Duodenal mucosa (tissue), 2 donors: ENCODE data around the gene CCDC85C.

Source experiments
- H3K27ac ChIP-seq: one replicate; pipeline ENCODE4 v1.7.0; 2013; ENCODE audit warnings: low read depth, low read length
- H3K27me3 ChIP-seq, 2 donors: one replicate each; pipeline ENCODE4 v1.7.0; 2013; ENCODE audit warnings: low read length in 2 of 2, control low read depth in 1 of 2; ENCODE audit not compliant: insufficient read depth in 2 of 2, control insufficient read depth in 1 of 2
- H3K36me3 ChIP-seq, 2 donors: one replicate each; pipeline ENCODE4 v1.7.0; 2013; ENCODE audit warnings: low read length in 2 of 2, control low read depth in 1 of 2; ENCODE audit not compliant: insufficient read depth in 2 of 2, control insufficient read depth in 1 of 2
- H3K4me1 ChIP-seq, 2 donors: one replicate each; pipeline ENCODE4 v1.7.0; 2013; ENCODE audit warnings: low read length in 2 of 2, control low read depth in 1 of 2; ENCODE audit not compliant: insufficient read depth in 2 of 2, control insufficient read depth in 1 of 2
- H3K4me3 ChIP-seq, 2 donors: one replicate each; pipeline ENCODE4 v1.7.0; 2013; ENCODE audit warnings: low read length in 2 of 2, low read depth in 1 of 2
- H3K9ac ChIP-seq, 2 donors: one replicate each; pipeline ENCODE4 v1.7.0; 2013; ENCODE audit warnings: low read length in 2 of 2, low read depth in 1 of 2
- H3K9me3 ChIP-seq, 2 donors: one replicate each; pipeline ENCODE4 v1.7.0; 2013; ENCODE audit warnings: low read length in 2 of 2, control low read depth in 1 of 2; ENCODE audit not compliant: control insufficient read depth in 1 of 2

The CCDC85C gene

DNA sequence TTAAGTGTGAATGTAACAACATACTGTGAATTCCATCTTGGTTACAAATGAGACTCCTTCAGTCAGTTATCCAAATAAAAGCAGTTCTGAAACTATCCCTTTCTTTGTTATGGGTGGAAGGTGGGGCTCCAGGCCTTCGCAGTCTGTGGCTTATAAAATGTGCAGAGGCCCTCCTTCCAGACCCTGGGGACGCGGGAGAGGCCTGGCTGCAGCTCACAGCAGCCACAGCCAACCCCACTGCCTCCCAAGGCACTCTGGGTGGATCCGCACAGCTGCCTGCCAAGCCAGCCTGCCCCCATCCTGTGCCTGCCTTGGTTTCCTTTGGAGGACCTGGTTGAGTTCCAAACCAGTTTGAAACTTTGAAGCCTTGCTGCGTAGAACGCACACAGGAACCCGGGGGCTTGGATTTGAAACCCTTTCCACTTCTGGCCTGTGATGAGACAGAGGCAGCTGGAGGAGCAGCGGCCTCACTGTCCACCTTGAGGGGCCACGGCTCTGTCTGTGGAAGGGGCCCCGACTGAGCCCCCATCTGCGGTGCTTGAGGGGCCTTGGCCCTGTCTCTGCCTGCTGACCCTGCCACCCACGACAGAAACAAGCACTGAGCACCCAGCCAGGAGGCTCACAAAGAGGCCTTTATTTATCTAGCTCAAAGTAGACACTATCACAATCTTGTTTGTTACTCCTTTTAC, 92.4 kb downstream of the CCDC85C start:
- peaks cover 50 to 77% of the 10 kb centered on the region in 2 donors for H3K36me3 ChIP-seq
- no peak overlapping the region for H3K4me3 ChIP-seq
- no peak overlapping the region for H3K27ac ChIP-seq
- no peak overlapping the region for H3K9ac ChIP-seq
- no peaks in the 10 kb centered on the region for H3K9me3 ChIP-seq
- no peaks in the 10 kb centered on the region for H3K4me1 ChIP-seq
- no peaks in the 10 kb centered on the region for H3K27me3 ChIP-seq

DNA sequence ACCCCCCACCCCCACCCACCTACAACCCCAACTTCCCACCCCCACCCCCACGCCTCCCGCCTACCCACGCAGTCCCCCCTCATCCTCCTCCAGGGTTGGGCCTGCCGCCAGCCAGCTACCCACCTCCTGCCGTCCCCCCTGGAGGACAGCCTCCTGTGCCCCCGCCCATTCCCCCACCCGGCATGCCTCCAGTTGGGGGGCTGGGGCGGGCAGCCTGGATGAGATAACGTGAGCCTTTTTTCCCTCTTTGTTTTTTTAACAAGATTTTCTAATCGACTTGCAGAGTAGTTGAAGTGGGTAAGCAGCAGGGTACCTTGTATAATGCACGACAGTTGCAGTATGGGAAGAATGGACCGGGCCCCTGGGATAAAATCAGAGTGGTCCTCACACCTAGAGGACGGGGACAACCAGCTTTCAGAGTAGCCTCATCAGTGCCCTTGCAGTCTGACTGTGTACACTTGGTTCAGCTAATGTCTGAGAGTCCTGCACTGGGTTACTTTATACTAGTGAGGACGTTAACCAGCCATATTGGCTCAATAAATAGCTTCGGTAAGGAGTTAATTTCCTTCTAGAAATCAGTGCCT, 93.4 kb downstream of the CCDC85C start:
- Histone ChIP-seq H3K9ac (no peak overlapping the region), H3K9me3 (no peaks in the 10 kb centered on the region), H3K4me1 (no peaks in the 10 kb centered on the region), H3K36me3 (peaks cover 59 to 83% of the 10 kb centered on the region in 2 donors), H3K27me3 (no peaks in the 10 kb centered on the region), H3K27ac (no peak overlapping the region), H3K4me3 (no peak overlapping the region)

DNA sequence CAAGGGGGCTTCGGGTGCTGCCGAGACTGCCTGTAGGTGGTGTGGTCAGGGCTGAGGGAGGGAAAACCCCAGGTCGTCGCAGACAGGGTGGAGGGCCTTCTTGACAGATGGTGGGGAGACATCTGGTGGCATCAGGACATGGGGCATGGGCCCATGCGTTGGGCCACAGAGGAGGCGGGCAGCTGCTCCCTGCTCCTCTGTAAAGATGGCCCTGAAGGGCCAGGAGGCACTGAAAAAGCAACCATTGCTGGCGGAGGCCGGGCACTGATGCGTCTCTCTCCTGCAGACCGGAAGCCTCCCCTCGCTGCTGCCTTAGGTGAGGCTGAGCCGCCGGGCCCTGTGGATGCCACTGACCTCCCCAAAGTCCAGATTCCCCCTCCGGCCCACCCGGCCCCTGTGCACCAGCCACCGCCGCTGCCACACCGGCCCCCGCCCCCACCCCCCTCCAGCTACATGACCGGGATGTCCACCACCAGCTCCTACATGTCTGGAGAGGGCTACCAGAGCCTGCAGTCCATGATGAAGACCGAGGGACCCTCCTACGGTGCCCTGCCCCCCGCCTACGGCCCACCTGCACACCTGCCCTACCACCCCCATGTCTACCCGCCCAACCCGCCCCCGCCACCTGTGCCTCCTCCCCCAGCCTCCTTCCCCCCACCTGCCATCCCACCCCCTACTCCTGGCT, 94.0 kb downstream of the CCDC85C start:
- H3K36me3 ChIP-seq, result peaks cover 65 to 89% of the 10 kb centered on the region in 2 donors
- no peaks in the 10 kb centered on the region for H3K4me1 ChIP-seq

DNA sequence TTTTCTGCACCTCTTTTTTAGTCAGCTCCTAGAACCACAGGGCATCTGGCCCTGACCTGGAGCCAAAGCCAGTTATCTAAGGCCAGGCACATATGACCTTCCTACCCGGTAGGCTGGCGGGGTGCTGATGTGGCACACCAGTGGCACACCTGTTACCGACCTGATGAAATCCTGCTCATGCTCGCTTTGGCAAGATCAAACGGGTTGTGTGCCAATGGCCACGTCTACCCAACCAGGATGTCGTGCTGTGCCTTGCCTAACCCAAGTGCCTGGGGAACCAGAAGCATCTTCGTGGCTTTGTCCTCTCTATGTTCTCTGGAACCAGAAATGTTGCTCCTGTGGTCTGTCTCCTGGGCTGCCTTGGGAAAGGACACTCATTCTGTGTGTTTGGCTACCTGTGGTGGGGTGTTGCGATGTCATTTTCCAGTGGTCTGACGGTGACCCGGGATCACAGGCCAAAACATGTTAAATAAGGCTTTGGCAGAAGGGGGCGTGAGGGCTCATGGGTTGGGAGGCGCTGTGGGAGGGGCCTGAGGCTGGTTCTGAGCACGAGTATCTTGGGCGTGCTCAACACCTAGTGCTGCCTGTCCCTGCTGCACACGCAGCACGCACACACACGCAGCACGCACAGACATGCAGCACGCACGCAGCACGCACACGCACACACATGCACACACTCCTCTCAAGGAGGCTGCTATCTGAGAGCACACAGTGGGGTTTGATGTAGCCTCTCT, 94.9 kb downstream of the CCDC85C start:
- Histone ChIP-seq H3K4me3 (no peak overlapping the region), H3K9ac (no peak overlapping the region), H3K27me3 (no peaks in the 10 kb centered on the region), H3K36me3 (peaks cover 62 to 88% of the 10 kb centered on the region in 2 donors), H3K27ac (no peak overlapping the region), H3K4me1 (no peaks in the 10 kb centered on the region), H3K9me3 (no peaks in the 10 kb centered on the region)

More for the DNA sequence above, 94.0 kb downstream of the CCDC85C start:
- Histone ChIP-seq H3K27me3 (no peaks in the 10 kb centered on the region), H3K27ac (no peak overlapping the region), H3K9ac (no peak overlapping the region), H3K4me3 (no peak overlapping the region), H3K9me3 (no peaks in the 10 kb centered on the region)

DNA sequence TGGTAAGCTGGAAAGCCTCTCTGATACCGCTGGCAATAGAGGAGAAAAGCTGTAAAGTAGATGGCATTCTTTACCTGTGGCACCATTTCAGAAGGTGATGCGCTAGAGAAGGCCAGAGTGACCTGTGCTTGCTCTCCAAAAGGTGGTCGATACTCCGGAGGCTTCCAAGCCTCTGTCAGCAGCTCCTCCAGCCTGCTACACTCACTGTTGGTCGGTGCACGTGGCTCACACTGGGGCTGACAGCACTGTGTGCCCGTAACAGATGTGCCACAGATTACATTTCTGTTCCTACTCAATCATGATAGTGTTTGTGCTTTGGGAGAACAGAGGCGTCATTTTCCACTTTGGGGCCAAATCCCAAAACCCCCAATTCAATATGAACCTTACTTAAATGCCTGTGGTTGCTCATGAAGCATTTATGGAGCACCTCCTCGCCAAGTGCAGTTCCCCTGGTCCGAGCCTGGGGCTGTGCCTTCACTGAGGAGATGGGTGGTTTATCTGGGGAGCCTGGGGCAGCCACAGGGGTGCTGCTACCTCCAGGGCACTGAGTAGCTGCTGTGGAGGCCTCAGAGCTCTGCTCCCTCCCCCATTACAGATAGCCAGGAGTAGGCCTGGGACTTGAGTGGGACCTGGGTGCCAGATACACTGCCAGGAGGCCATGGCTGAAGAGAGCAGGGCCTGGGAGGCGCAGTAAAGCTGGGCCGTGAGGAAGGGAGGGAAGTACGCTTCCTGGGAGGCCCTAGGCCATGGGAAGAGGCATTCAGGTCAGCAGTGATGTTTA, 96.0 kb downstream of the CCDC85C start:
- Histone ChIP-seq H3K27me3 (no peaks in the 10 kb centered on the region), H3K4me3 (no peak overlapping the region), H3K27ac (no peak overlapping the region), H3K4me1 (no peaks in the 10 kb centered on the region), H3K36me3 (peaks cover 62 to 88% of the 10 kb centered on the region in 2 donors), H3K9ac (no peak overlapping the region), H3K9me3 (no peaks in the 10 kb centered on the region)

DNA sequence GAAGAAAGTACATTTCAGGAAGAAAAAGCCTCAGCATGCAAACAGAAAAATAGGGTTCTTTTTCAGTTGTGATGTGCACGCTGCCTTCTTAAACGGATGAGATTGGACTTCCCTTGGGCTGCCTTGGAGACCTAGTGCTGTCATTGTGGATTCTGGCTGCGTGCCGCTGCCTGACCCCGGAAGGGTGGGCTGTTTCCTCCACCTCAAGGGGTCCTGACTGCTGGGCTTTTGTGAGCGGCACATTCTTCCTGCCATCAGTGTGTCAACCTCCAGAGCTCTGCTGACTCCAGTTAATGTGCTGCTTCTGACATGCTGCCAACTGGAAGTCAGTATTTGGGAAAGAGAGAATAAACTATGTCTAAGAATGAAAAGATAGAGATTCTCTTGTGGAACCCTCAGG, 97.7 kb downstream of the CCDC85C start:
- Histone ChIP-seq H3K9me3 (no peaks in the 10 kb centered on the region), H3K27ac (no peak overlapping the region), H3K9ac (no peak overlapping the region), H3K4me3 (no peak overlapping the region), H3K36me3 (peaks cover 67 to 92% of the 10 kb centered on the region in 2 donors), H3K27me3 (no peaks in the 10 kb centered on the region), H3K4me1 (no peaks in the 10 kb centered on the region)

DNA sequence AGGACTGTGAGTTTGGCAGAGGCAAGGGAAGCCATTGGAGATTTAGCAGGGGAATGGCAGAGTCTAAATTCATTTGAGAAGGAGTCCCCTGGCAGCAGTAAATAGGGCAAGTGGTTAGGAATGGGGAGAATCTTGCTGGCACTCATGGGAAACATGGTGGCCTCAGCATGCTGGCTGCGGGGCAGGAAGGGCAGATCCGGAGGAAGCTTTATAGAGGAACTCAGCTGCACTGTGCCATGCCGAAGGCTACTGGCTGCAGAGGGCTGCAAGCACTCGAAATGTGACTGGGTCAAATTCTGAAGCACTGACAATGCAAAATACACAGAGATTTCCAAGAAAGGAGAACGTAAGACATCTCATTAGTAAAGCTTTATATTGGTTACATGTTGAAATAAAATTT, 98.9 kb downstream of the CCDC85C start:
- H3K9ac ChIP-seq, result no peak overlapping the region
- H3K36me3 ChIP-seq, result peaks cover 67 to 91% of the 10 kb centered on the region in 2 donors
- no peaks in the 10 kb centered on the region for H3K9me3 ChIP-seq
- H3K4me1 ChIP-seq, result no peaks in the 10 kb centered on the region
- H3K27me3 ChIP-seq, result no peaks in the 10 kb centered on the region
- no peak overlapping the region for H3K27ac ChIP-seq
- H3K4me3 ChIP-seq, result no peak overlapping the region

DNA sequence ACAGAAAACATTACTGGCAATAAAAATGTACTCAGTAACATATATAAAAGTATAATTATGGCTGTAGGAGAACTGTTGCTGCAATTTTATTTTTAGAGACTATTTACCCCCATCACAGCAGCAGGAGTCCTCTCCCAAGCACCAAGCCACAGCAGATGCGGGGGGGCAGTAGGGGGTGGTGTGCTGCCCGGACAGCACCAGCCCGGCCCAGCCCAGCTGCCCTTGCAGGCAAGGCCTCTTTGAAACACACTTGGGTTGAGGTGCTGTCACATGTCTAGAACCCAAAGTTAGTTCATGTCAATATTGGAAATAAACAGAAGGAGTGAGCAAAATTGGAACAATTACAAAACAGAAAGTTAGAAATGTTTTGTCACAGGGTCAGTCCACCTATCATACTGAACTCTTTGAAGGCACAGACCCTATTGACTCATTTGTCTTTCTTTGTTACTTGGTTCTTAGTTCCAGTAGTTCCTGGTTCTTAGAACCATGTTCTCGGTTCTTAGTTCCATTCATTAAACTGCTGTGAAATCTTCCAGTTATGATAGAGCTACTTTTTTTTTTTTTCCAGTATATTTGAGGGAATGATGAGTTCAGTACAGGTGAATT, 100.1 kb downstream of the CCDC85C start:
- Histone ChIP-seq H3K27me3 (no peaks in the 10 kb centered on the region), H3K9ac (no peak overlapping the region), H3K4me3 (no peak overlapping the region), H3K9me3 (no peaks in the 10 kb centered on the region), H3K27ac (no peak overlapping the region), H3K4me1 (no peaks in the 10 kb centered on the region), H3K36me3 (peaks cover 58 to 89% of the 10 kb centered on the region in 2 donors)

DNA sequence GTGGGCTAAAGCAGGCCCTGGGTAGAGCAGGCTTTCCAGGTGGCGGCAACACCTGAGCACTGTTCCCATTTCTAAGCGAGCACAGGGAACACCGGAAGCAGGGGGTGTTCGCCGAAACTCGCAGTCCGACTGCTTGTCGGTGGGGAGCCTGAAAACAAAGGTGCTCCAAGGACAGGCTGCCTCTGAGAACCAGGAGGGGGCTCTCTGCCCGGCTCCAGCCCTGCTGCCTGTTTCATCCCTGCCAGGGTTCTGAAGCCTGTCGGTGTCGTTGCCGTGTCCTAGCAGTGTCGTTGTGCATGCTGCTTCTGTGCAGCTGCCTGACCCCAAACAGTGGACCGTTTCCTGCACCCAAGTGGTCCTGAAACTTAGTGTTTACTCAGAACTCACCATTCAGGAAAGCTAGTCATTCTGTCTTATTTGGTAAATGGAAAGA, 101.0 kb downstream of the CCDC85C start:
- H3K27me3 ChIP-seq, result no peaks in the 10 kb centered on the region
- H3K9ac ChIP-seq, result no peak overlapping the region
- no peaks in the 10 kb centered on the region for H3K9me3 ChIP-seq
- peaks cover 49 to 89% of the 10 kb centered on the region in 2 donors for H3K36me3 ChIP-seq
- no peaks in the 10 kb centered on the region for H3K4me1 ChIP-seq
- no peak overlapping the region for H3K4me3 ChIP-seq
- no peak overlapping the region for H3K27ac ChIP-seq
